Measurements from ENCODE around the gene PRPSAP1. TPM values are rescaled to one million over a fixed set of nuclear protein-coding genes. Genes with fewer than 3 reads are reported as not detected.
A peak's percentile ranks its signal among the peaks of the same experiment; 100 is the strongest.

The PRPSAP1 gene
- total RNA-seq, 1 experiment from 2014 or later = 47.8 TPM

DNA sequence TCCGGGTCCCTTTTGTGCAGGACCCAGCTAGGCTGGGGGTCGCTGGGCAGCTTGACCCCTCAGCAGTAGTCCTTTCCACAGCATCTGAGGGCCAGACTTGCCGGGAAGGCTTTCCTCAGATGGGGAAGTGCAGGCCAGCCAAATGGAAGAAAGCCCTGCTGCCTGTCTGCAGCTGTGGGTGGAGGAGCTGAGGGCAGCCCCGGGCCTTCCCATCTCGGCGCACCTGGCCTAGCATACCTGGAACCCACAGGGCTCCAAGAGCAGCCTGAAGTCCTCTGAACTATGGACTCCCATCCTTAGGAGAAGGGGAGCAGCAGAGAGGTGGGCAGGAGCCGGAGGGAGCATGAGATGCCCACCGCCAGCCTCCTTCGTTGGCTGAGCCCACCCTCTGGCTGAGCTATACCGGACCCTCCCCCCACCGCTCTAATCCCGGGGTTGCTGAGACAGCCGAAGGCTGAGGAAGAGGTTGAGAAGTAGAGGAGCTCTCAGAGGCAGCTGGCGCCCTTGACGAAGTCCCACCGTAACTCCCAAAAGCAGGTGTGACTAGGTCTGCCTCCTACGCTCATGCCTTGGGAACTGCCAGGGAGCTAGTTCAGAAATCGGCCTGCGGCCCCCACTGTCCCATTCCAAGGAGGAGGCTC lies 75.3 kb downstream of the PRPSAP1 start:
- intact Hi-C loops (cut with micrococcal nuclease) = loop anchor here (10.0 kb wide), 1 partner anchor 374 kb away; the partner anchor contains the start of gene MRPL38
- no peak overlapping the region for H3K27ac ChIP-seq (ENCODE audit: low read length)
- H3K27me3 ChIP-seq (ENCODE audit: low read length) = no peaks in the 10 kb centered on the region
- ChIA-PET CTCF (interaction anchor here (1.3 kb wide), 1 partner anchor 97 kb away, joined by 4 read pairs; no protein-coding TSS in a partner anchor), POLR2A (ENCODE audit: unreplicated experiment) (interaction anchor here (0.6 kb wide), 1 partner anchor 20 kb away, joined by 7 read pairs; no protein-coding TSS in a partner anchor)
- H3K9me3 ChIP-seq (ENCODE audit: low read length) = no peaks in the 10 kb centered on the region
- no peaks in the 10 kb centered on the region for H4K20me1 ChIP-seq (ENCODE audit: low read length)
- H3K36me3 ChIP-seq (ENCODE audit: low read depth, low read length) = no peaks in the 10 kb centered on the region
- no TSS peak for BruUV-seq (replicated peaks)
- no peak overlapping the region for H2AFZ ChIP-seq (ENCODE audit: low read length)
- H3F3A ChIP-seq (ENCODE audit: low read length, unreplicated experiment) = no peaks in the 10 kb centered on the region
- no peak for TF ChIP-seq EZH2phosphoT487 (IDR thresholded peaks at IDR 0.05; ENCODE audit: borderline replicate concordance, low read length)
- TF ChIP-seq EZH2 (IDR thresholded peaks at IDR 0.05; ENCODE audit: low read length, unreplicated experiment) = no peak
- TF ChIP-seq, protein P1, sequence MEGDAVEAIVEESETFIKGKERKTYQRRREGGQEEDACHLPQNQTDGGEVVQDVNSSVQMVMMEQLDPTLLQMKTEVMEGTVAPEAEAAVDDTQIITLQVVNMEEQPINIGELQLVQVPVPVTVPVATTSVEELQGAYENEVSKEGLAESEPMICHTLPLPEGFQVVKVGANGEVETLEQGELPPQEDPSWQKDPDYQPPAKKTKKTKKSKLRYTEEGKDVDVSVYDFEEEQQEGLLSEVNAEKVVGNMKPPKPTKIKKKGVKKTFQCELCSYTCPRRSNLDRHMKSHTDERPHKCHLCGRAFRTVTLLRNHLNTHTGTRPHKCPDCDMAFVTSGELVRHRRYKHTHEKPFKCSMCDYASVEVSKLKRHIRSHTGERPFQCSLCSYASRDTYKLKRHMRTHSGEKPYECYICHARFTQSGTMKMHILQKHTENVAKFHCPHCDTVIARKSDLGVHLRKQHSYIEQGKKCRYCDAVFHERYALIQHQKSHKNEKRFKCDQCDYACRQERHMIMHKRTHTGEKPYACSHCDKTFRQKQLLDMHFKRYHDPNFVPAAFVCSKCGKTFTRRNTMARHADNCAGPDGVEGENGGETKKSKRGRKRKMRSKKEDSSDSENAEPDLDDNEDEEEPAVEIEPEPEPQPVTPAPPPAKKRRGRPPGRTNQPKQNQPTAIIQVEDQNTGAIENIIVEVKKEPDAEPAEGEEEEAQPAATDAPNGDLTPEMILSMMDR (conservative IDR thresholded peaks at IDR 0.05; ENCODE audit: low read depth, low read length) = no peak
- no peak overlapping the region for H3K9ac ChIP-seq (ENCODE audit: low read length)
- ATAC-seq (no peak), DNase-seq (no peak)
- peaks cover 13% of the 10 kb centered on the region for H3K4me1 ChIP-seq (ENCODE audit: insufficient read depth, low read length)
- H3K4me2 ChIP-seq (ENCODE audit: low read length) = no peak overlapping the region
- no peaks in the 10 kb centered on the region for H3K9me2 ChIP-seq (replicated peaks; ENCODE audit: low read length)
- H3K79me2 ChIP-seq (ENCODE audit: low read length) = no peaks in the 10 kb centered on the region
- H3K4me3 ChIP-seq (ENCODE audit: low read length) = no peak overlapping the region

DNA sequence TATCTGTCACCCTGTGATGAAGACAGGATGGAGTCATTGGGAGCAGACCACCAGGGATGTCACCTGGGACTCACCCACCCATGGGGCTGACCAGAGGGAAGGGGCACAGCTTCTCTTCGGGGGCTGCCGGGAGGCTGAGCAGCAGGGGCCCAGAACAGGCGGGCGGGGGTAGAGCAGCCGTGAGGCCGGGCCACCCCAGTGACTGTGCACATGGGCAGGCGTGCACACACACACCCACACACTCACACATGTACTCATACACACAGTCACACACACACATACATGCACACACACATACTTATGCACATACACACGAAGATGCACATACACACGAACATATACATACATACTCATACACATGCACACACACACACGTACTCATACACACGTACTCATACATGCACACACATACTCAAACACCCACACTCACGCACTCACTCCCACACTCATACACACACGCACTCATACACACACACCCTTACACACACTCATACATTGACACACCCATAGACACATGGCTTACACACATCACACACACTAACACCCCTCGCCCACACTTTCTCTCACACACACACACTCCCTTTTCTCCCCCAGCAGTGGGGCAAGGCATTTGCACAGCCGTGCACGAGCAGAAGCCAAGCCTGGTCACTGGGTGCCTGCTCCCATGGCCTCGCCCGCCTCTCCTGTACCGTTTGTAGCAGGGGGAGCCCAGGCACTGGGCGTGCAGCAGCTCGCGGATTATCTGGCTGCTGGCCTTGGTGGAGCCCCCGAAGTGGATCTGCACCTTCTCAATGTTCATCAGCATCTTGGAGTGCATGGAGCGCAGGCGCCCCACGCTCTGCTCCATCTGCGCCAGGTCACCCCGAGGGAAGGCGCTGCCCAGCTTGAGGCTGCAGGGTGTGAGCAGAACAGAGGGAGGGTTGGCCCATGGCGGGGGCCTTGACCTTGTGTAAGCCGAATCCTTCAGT lies 76.1 kb downstream of the PRPSAP1 start:
- ChIA-PET CTCF (no interaction called here), POLR2A (ENCODE audit: unreplicated experiment) (no interaction called here)
- TF ChIP-seq, protein P1 (conservative IDR thresholded peaks at IDR 0.05; ENCODE audit: low read depth, low read length) = no peak
- TF ChIP-seq EZH2 (IDR thresholded peaks at IDR 0.05; ENCODE audit: low read length, unreplicated experiment) = no peak
- TF ChIP-seq EZH2phosphoT487 (IDR thresholded peaks at IDR 0.05; ENCODE audit: borderline replicate concordance, low read length) = no peak
- Histone ChIP-seq H3K9ac (ENCODE audit: low read length) (peak overlapping the region; percentile 3; the same call in 1 of the 2 replicates), H3K27me3 (ENCODE audit: low read length) (no peaks in the 10 kb centered on the region), H3K4me1 (ENCODE audit: insufficient read depth, low read length) (peaks cover 13% of the 10 kb centered on the region), H3K9me3 (ENCODE audit: low read length) (no peaks in the 10 kb centered on the region), H3K27ac (ENCODE audit: low read length) (peak overlapping the region; percentile 61), H3K4me2 (ENCODE audit: low read length) (peak overlapping the region; percentile 2; the same call in 1 of the 2 replicates), H2AFZ (ENCODE audit: low read length) (peak overlapping the region; percentile 40; the same call in 1 of the 2 replicates), H3K4me3 (ENCODE audit: low read length) (no peak overlapping the region), H3K9me2 (replicated peaks; ENCODE audit: low read length) (no peaks in the 10 kb centered on the region), H3K36me3 (ENCODE audit: low read depth, low read length) (no peaks in the 10 kb centered on the region), H4K20me1 (ENCODE audit: low read length) (no peaks in the 10 kb centered on the region), H3K79me2 (ENCODE audit: low read length) (no peaks in the 10 kb centered on the region), H3F3A (ENCODE audit: low read length, unreplicated experiment) (no peaks in the 10 kb centered on the region)
- intact Hi-C loops (cut with micrococcal nuclease) = loop anchor here (10.0 kb wide), 1 partner anchor 373 kb away; the partner anchor contains the start of gene MRPL38
- DNase-seq (no peak), ATAC-seq (no peak)
- BruUV-seq (replicated peaks) = no TSS peak

Data from PC-3 (cell line).